Neuronal stem cell (in vitro differentiated cells): ENCODE results near the gene FRMPD4.

ENCODE experiments used
- DNase-seq: peaks from one replicate; pipeline ENCODE4 v3.0.0-alpha.2; 2013; ENCODE audit warnings: low spot score
- H2AFZ ChIP-seq: one replicate; pipeline ENCODE4 v1.6.1; 2013; ENCODE audit warnings: mild to moderate bottlenecking, low read length, inconsistent platforms
- H2AK5ac ChIP-seq: 2 replicates; pipeline ENCODE4 v1.6.1; 2013; ENCODE audit warnings: low read depth, mild to moderate bottlenecking, inconsistent platforms, low read length, moderate library complexity, mixed read lengths
- H2BK120ac ChIP-seq: 2 replicates; pipeline ENCODE4 v1.6.1; 2013; ENCODE audit warnings: low read depth, mild to moderate bottlenecking, inconsistent platforms, low read length, moderate library complexity, mixed read lengths
- H2BK12ac ChIP-seq: one replicate; pipeline ENCODE4 v1.6.1; 2013; ENCODE audit warnings: low read length, inconsistent platforms
- H2BK15ac ChIP-seq: 2 replicates; pipeline ENCODE4 v1.6.1; 2013; ENCODE audit warnings: mild to moderate bottlenecking, low read length, inconsistent platforms, mixed read lengths
- H2BK5ac ChIP-seq: one replicate; pipeline ENCODE4 v1.6.1; 2013; ENCODE audit warnings: inconsistent platforms, mild to moderate bottlenecking, low read length, moderate library complexity
- H3K14ac ChIP-seq: one replicate; pipeline ENCODE4 v1.6.1; 2013; ENCODE audit warnings: low read length, inconsistent platforms
- H3K18ac ChIP-seq: 2 replicates; pipeline ENCODE4 v1.6.1; 2013; ENCODE audit warnings: low read length, inconsistent platforms
- H3K23ac ChIP-seq: 2 replicates; pipeline ENCODE4 v1.6.1; 2013; ENCODE audit warnings: low read depth, mild to moderate bottlenecking, mixed read lengths, low read length, inconsistent platforms; ENCODE audit not compliant: poor library complexity
- H3K27ac ChIP-seq: replicated peaks from 3 replicates; pipeline ENCODE4 v1.5.1; 2013; ENCODE audit warnings: low read length, inconsistent platforms
- H3K27me3 ChIP-seq, 3 experiments: 2 replicates each; pipeline ENCODE4 v1.6.1; 2013; ENCODE audit warnings: low read length in 3 of 3, mild to moderate bottlenecking in 2 of 3, inconsistent platforms in 1 of 3, low read depth in 1 of 3, mixed read lengths in 1 of 3, moderate library complexity in 1 of 3; ENCODE audit not compliant: control insufficient read depth in 3 of 3, insufficient read depth in 3 of 3
- H3K36me3 ChIP-seq, 2 donors: replicated peaks in 1 of 2; 2 replicates each; pipeline ENCODE4 v1.6.1; 2013; ENCODE audit warnings: low read length in 2 of 2; ENCODE audit not compliant: control insufficient read depth in 2 of 2, insufficient read depth in 2 of 2
- H3K4ac ChIP-seq: 2 replicates; pipeline ENCODE4 v1.6.1; 2013; ENCODE audit warnings: inconsistent platforms, mild to moderate bottlenecking, low read length, moderate library complexity
- H3K4me1 ChIP-seq, 2 donors: 1 replicate in 1 of 2; 2 replicates in 1 of 2; pipeline ENCODE4 v1.6.1; 2013; ENCODE audit warnings: low read length in 2 of 2, low read depth in 1 of 2; ENCODE audit not compliant: control insufficient read depth in 2 of 2, insufficient read depth in 1 of 2
- H3K4me2 ChIP-seq: one replicate; pipeline ENCODE4 v1.6.1; 2013; ENCODE audit warnings: mild to moderate bottlenecking, low read length, inconsistent platforms; ENCODE audit not compliant: insufficient read depth, poor library complexity, severe bottlenecking
- H3K4me3 ChIP-seq, 2 donors: 2 replicates each; pipeline ENCODE4 v1.5.1; 2013; ENCODE audit warnings: low read length in 2 of 2, mild to moderate bottlenecking in 2 of 2, inconsistent platforms in 1 of 2, moderate library complexity in 1 of 2
- H3K79me1 ChIP-seq: one replicate; pipeline ENCODE4 v1.6.1; 2013; ENCODE audit warnings: low read depth, mild to moderate bottlenecking, inconsistent platforms, low read length, moderate library complexity
- H3K9ac ChIP-seq: one replicate; pipeline ENCODE4 v1.6.1; 2013; ENCODE audit warnings: mild to moderate bottlenecking, low read depth, low read length, inconsistent platforms; ENCODE audit not compliant: poor library complexity
- H3K9me3 ChIP-seq, 2 donors: replicated peaks in 1 of 2; 2 replicates each; pipeline versions ENCODE3 to v1.6.1; 2013; ENCODE audit warnings: low read length in 2 of 2, mild to moderate bottlenecking in 2 of 2, inconsistent platforms in 1 of 2, low read depth in 1 of 2, mixed read lengths in 1 of 2, moderate library complexity in 1 of 2; ENCODE audit not compliant: control insufficient read depth in 2 of 2, insufficient read depth in 1 of 2
- H4K8ac ChIP-seq: one replicate; pipeline ENCODE4 v1.6.1; 2013; ENCODE audit warnings: low read depth, mild to moderate bottlenecking, inconsistent platforms, low read length, moderate library complexity
- H4K91ac ChIP-seq: one replicate; pipeline ENCODE4 v1.6.1; 2013; ENCODE audit warnings: low read length, low read depth, mild to moderate bottlenecking, inconsistent platforms; ENCODE audit not compliant: poor library complexity
- WGBS, 2 donors: extraction: QIAGEN DNeasy Blood & Tissue Kit; methylation state at CpG; one replicate each; pipeline ENCODE4 v1.1.7; 2013; ENCODE audit warnings: missing lambda C conversion rate in 2 of 2, mixed read lengths in 1 of 2; ENCODE audit not compliant: insufficient read length in 2 of 2, insufficient replicate concordance in 1 of 2; ENCODE audit errors: extremely low coverage in 2 of 2; 5-methylcytosine and 5-hydroxymethylcytosine counted together

Gene FRMPD4

GRCh38 chrX:12360986-12361598, 222.8 kb downstream of the FRMPD4 start:
- no peak overlapping the region for H2BK120ac ChIP-seq
- no peak overlapping the region for H3K14ac ChIP-seq
- no peaks in the 10 kb centered on the region for H3K9me3 ChIP-seq
- no peak overlapping the region for H3K27ac ChIP-seq
- no peak overlapping the region for H2AK5ac ChIP-seq
- H3K4me2 ChIP-seq: no peak overlapping the region
- no peaks in the 10 kb centered on the region for H3K27me3 ChIP-seq
- H3K9ac ChIP-seq: no peak overlapping the region
- H3K4me3 ChIP-seq: no peak overlapping the region
- no peak overlapping the region for H4K8ac ChIP-seq
- no peak for DNase-seq
- no peak overlapping the region for H3K23ac ChIP-seq
- no peaks in the 10 kb centered on the region for H3K36me3 ChIP-seq
- no peaks in the 10 kb centered on the region for H3K4me1 ChIP-seq
- H2AFZ ChIP-seq: no peak overlapping the region
- no peak overlapping the region for H2BK15ac ChIP-seq
- no peak overlapping the region for H3K4ac ChIP-seq
- H3K18ac ChIP-seq: no peak overlapping the region
- no peaks in the 10 kb centered on the region for H3K79me1 ChIP-seq
- no peak overlapping the region for H4K91ac ChIP-seq
- no peak overlapping the region for H2BK5ac ChIP-seq
- no peak overlapping the region for H2BK12ac ChIP-seq

- H3K23ac ChIP-seq: no peak overlapping the region
- H3K36me3 ChIP-seq: no peaks in the 10 kb centered on the region
- no peak overlapping the region for H2BK5ac ChIP-seq
- no peak overlapping the region for H4K91ac ChIP-seq
- no peak overlapping the region for H3K27ac ChIP-seq
- no peak overlapping the region for H4K8ac ChIP-seq
- DNase-seq: no peak
- H3K9me3 ChIP-seq: no peaks in the 10 kb centered on the region
- no peak overlapping the region for H3K14ac ChIP-seq
- WGBS, 2 donors: no CpG with 5 or more reads among the region's 2 CpGs
- no peak overlapping the region for H2BK15ac ChIP-seq
- no peak overlapping the region for H2AFZ ChIP-seq
- no peaks in the 10 kb centered on the region for H3K79me1 ChIP-seq
- no peaks in the 10 kb centered on the region for H3K4me1 ChIP-seq
- H2BK120ac ChIP-seq: no peak overlapping the region
- no peak overlapping the region for H3K4ac ChIP-seq
- no peak overlapping the region for H3K9ac ChIP-seq
- no peak overlapping the region for H3K18ac ChIP-seq
- H2AK5ac ChIP-seq: no peak overlapping the region
- no peak overlapping the region for H2BK12ac ChIP-seq
- no peak overlapping the region for H3K4me2 ChIP-seq
- H3K4me3 ChIP-seq: no peak overlapping the region
- H3K27me3 ChIP-seq: no peaks in the 10 kb centered on the region
These were observed 224.9 kb downstream of the FRMPD4 start for GRCh38 chrX:12363216-12363615.

- Histone ChIP-seq H2BK120ac (no peak overlapping the region), H2AFZ (no peak overlapping the region), H3K36me3 (no peaks in the 10 kb centered on the region), H2BK5ac (no peak overlapping the region), H3K4me1 (no peaks in the 10 kb centered on the region), H2BK12ac (no peak overlapping the region), H3K79me1 (no peaks in the 10 kb centered on the region), H3K27ac (no peak overlapping the region), H4K8ac (no peak overlapping the region), H3K9me3 (no peaks in the 10 kb centered on the region), H3K4me2 (no peak overlapping the region), H3K23ac (no peak overlapping the region), H2AK5ac (no peak overlapping the region), H3K4me3 (no peak overlapping the region), H3K18ac (no peak overlapping the region), H3K4ac (no peak overlapping the region), H4K91ac (no peak overlapping the region), H3K14ac (no peak overlapping the region), H3K27me3 (no peaks in the 10 kb centered on the region), H3K9ac (no peak overlapping the region), H2BK15ac (no peak overlapping the region)
- WGBS, 2 donors: no CpG with 5 or more reads among the region's 2 CpGs
- DNase-seq: no peak
These were observed 228.2 kb downstream of the FRMPD4 start for GRCh38 chrX:12366440-12366839.

GRCh38 chrX:12367254-12367653, 229.0 kb downstream of the FRMPD4 start:
- H3K79me1 ChIP-seq: no peaks in the 10 kb centered on the region
- H3K4me1 ChIP-seq: no peaks in the 10 kb centered on the region
- H3K9me3 ChIP-seq: no peaks in the 10 kb centered on the region
- H3K4ac ChIP-seq: no peak overlapping the region
- no peak overlapping the region for H4K91ac ChIP-seq
- no peak overlapping the region for H4K8ac ChIP-seq
- H3K23ac ChIP-seq: no peak overlapping the region
- no peak for DNase-seq
- H3K14ac ChIP-seq: no peak overlapping the region
- no peak overlapping the region for H3K27ac ChIP-seq
- no peak overlapping the region for H2BK12ac ChIP-seq
- H2BK5ac ChIP-seq: no peak overlapping the region
- H2BK120ac ChIP-seq: no peak overlapping the region
- WGBS, 2 donors: no CpG with 5 or more reads among the region's 11 CpGs
- H3K18ac ChIP-seq: no peak overlapping the region
- H3K4me2 ChIP-seq: no peak overlapping the region
- H3K4me3 ChIP-seq: no peak overlapping the region
- no peak overlapping the region for H2BK15ac ChIP-seq
- H3K27me3 ChIP-seq: no peaks in the 10 kb centered on the region
- H3K36me3 ChIP-seq: no peaks in the 10 kb centered on the region
- H3K9ac ChIP-seq: no peak overlapping the region
- H2AK5ac ChIP-seq: no peak overlapping the region
- no peak overlapping the region for H2AFZ ChIP-seq
